Activated naive CD4-positive, alpha-beta T cell treated with anti-CD3 and anti-CD28 coated beads, Interleukin-2, amount 50 U/mL, for 16 hours (primary cell): Measurements from ENCODE around the gene MOSPD2.

Experiments used
- DNase-seq: peaks from one replicate; pipeline ENCODE4 v3.0.0-alpha.2; 2020

MOSPD2 gene

DNA sequence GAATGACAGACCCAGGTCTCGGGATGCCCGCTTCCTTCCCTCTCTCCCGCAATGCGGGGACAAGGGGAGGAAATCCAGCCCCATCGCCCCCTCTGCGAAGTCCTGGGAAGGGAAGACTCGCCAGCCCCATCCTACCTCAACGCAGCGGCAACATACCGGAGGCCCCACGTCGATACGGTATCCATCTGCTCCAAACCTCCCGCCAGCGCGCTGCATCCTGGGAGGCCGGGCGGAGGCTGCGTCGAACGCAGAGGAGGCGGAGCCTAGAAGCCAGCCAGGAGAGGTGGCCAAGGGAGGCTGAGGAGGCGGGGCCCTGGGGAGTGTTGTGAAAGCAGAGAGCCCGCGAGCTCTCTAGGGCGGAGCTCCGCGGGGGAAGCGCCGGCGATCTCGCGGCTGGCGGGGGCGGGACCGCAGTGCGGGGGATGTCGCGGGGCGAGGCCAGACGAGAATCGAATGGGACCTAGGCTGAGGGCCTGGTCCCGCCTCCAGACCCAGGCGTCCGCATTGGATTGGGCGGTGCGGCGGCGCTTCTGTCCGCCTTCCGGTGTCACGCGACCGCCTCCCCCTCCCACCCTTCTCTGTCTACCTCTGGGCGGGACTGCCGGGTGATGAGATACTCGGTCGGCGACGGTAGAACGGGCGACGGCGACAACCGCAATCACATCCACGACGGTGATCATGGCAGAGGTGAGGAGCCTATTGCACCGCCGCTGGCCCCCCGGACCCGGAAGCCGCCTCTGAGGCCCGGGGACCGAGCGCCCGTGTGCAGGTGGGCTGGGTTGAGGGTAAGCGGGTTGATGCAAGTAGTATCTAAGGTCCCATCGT is at the start of gene MOSPD2, which contains the start of gene FANCB:
Gene MOSPD2 (plus strand): TSS at position 571 of the 825 bp plus-strand sequence. CDS start 108 bp downstream, at position 679.
Gene FANCB (minus strand): TSS at position 219 of the 825 bp plus-strand sequence. CDS start 7,559 bp downstream, outside the sequence.
- peak; percentile 96 for DNase-seq

DNA sequence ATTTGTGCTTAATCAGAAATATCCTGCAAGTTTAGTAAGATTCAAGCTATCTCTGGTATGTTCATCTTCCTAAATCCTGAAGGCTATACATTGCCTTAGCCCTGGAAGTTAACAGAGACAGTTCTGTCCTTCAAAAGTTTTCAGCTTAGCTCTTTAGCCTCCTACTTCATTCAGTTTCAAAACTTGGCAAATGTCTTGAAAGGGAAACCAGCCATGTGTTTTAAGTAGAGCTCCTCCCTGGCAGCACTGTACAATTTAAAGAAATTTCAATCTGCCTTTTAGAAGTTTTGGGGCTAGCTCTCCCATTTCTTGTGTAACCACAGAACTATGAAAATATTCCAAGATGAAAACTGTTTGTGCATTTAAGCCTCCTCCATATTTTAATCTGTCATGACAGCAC is 47.4 kb upstream of the MOSPD2 start:
- no peak for DNase-seq

DNA sequence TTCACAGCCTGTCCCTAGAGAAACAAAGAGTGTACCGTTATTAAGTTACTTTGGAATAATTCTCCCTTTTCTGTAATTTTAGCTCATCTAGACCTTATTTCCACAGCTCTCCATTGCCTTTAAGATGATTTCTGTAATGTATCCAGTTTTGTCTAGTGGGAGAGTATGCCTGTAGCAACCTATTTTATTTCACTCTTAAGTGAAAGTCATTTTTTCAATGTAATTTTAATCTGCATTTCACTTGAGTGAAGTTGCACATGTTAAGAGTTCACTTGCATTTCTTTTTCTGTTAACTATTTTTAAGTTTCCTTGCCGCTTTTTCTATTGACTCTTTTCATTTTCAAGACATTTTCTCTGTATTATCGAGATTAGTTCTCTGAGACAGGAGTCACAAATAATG is 46.9 kb upstream of the MOSPD2 start:
- DNase-seq: no peak

DNA sequence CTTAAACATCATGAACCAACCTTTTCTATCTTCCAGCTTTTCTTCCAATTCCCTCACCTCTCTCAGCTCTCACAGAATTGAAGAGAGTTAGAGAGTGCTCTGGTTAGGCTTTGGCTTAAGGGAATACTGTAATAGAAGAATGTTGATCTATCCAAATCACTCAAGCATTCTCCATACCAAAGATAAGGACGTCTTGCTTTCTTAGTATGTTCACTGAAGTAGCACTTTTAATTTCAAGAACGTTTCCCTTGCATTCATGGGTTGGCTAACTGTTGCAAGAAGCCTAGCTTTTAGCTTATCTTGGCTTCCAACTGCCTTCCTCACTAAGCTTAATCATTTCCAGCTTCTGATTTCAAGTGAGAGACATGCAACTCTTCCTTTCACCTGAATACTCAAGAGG is 43.6 kb upstream of the MOSPD2 start:
- DNase-seq: no peak

DNA sequence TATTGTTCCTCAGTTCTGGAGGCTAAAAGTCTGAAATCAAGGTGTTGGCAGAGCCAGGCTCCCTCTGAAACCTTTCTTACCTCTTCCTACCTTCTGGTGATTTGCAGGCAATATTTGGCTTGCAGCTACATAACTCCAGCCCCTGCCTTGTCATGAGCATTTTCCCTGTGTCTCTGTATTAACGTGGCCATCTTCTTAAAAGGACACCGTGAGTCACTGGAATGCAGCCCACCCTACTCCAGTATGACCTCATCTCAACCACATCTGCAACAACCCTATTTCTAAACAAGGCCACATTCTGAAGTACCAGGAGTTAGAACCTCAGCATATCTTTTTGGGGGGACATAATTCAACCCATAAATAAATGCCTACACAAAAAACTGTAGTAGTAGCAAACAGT is 41.1 kb upstream of the MOSPD2 start:
- no peak for DNase-seq

DNA sequence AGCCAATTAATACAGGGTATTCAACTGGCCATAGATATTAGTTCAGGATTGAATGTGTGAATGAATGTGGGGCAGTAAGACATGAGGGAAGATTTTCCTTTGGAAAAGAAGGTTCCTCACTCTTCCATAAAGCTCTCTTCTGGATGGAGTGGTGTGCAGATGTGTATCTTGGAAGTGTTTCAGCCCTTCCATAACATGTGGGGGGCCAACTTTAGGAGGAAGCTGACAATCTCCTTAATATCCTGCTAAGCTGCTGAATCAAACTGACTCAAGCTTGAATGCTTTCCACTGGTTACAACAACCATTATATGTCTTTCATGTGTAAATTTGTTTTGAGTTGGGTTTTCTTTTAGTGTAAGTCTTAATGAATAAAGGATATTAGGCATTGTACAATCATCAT is 40.6 kb upstream of the MOSPD2 start:
- DNase-seq: no peak

DNA sequence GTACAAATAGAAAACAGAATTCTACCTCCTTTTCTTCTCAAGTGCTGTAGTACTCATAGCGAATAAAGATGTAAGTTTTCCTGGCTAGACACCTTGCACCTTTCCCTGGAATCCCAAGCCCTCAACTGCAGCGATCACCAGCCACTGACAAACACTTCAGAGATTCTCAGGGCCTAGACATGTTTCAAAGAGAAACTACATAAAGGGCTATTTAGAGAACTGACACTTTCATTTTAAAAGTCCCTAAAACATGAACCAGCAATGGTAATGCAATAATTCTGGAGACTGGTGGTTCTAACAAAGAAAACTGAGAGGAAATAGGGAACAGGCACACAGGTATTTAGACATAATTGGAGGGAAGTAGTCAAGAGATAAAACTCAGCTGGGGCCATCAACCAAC is 36.1 kb upstream of the MOSPD2 start:
- no peak for DNase-seq

DNA sequence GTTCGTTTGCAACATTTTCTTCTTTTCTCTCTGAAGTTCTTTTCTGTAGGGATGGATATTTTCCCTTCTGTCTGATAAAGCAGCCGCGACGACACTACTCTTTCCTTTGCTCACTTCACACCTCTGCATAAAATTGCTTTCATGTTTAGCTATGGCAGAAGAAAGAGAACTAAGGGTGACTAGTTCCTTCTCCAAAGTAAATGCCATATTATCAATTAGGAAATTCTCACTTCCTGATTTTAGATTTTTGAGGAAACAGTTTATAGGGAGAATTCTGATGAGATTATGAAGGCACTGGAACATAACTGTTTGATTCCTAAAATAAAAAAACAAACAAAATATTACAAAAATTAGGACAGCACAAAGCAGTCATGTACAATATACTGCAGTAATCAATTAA is 29.6 kb upstream of the MOSPD2 start:
- DNase-seq: no peak

DNA sequence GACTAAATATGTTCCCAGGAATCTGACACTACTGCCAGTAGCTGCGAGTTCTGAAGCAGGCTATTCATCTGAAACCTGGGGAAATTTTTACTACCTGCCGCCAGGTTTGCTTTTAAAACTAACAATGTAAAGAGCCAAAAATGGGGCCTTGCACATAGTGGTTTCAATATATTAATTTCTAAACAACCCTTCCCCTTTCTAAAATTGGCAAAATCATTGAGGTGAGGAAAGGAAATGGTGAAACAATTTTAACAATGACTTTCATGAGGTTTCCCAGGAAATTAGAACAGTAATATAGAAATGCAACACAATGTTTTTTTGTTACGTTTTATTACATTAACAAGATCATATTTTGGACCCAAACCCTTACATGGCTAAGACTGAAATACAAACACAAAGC is 21.7 kb upstream of the MOSPD2 start:
- DNase-seq: no peak

DNA sequence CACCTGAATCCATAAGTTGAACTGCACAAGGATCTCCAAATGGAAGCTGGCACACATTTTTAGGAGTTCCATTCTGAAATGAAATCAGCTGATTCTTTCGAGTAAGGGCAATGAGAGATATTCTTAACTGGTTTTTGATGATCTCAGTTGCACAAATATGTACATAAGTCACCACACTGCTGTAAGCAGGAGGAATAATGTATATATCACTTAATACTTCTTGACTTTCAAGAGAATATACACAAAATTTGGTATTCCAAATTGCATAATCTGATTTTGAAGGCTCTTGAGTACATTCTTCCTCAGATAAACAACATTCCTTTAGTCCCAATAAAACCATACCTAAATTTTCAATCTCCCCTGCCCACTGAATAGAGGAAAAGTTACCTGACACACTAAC is 8.6 kb upstream of the MOSPD2 start:
- DNase-seq: no peak

DNA sequence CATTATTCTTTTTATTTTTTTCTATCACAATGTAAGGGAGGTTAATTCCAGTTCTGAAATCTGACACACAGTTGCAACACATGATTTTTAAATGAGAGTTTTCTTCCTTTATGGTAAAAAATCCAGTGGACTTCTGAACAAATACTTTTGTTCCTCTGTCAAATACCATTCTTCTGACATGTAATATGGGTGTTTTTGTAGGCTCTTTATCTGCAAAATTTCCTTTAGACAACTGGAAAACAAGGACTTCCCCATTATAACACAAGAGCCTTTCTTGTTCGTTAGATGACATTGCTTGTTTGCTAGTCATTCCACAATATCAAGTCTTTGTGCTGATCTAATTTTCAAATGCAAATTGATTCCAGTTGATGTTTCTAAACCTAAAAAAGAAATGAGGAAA is 8.0 kb upstream of the MOSPD2 start:
- DNase-seq: no peak

DNA sequence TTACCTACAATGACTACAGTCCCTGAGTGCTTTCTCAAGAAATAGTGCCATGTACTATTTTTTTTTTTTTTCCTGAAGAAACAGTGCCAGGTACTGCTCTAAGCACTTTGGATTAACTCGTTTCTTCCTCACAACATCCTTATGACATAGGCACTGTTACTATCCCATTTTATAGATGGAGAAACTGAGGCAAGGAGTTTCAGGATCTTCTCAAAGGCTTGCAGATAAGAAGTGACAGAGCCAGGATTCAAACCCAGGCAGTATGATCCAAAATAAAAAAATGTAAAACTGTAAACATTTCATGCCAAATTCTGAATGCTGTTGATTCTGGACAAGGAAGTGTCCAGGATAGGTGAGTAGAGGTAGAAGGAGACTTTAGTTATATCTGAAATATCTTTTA is 1.5 kb upstream of the MOSPD2 start:
- DNase-seq: no peak

DNA sequence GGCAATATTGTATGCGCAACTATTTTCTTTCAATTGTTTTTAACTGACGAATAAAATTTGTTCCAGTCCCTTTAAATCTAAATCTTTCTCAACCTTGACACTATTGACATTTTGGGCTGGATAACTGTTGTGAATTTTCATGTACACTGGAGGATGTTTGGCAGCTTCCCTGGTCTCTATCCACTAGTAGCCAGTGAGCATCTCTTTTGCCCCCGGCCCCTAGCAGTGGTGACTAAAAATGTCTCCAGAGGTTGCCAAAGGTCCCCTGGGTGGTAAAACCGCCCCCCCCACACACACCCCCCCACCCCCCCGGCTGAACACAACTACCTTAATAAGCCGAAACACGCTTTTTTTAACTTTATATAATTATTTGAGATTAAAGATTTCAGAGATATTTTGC is 866 bp upstream of the MOSPD2 start:
- DNase-seq: no peak

DNA sequence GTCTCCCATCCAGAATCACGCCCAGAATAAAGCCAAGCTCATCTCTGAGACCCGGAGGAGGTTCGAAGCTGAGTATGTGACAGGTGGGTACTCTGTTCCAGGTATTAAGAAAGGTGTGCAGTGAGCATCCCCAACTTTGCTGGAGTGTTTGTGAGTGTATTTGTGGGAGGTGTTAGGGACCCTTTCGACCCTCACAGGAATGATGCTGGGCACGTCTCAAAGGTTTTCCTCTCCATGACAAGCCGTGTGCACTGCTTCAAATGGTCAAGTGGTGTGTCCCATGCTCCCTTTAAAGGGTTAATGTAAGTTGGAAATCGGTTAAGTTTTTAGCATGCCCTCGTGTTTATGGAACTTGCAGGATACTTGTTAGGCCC is 442 bp downstream of the MOSPD2 start:
- no peak for DNase-seq

DNA sequence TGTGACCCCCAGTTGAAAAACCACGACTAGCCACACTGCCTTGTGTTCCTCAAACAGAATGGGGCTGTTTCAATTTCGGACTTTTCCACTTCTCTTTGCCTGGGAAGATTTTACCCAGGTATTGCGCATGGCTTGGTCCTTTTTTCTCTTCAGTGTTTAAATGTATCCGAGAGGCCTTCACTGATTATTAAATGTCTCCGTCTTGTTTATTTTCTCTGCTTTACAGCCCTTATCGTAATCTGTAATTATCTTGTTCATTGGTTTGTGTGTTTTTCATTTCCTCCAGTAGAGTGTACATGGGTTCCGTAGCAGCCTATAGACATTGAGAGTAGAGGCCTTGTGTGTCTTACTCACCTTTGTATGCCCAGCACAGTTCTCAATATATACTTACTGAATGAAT is 2.4 kb downstream of the MOSPD2 start:
- DNase-seq: no peak

DNA sequence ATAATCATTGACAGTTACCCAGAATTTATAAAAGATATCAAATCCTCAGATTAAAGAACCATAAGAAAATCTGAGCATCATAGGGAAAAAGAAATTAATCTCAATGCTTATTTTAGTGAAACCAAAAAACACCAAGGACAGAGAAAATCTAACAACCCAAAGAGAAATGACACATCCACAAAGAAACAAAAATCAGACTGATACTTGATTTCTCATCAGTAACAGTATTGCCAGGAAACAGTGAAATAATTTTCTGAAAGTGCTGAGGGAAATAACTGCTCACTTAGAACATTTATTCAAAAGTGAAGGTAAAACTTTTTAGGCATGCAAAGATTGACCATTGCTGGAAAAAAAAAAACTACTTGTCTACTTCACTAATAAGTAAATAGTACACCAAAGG is 10.6 kb downstream of the MOSPD2 start:
- DNase-seq: no peak

DNA sequence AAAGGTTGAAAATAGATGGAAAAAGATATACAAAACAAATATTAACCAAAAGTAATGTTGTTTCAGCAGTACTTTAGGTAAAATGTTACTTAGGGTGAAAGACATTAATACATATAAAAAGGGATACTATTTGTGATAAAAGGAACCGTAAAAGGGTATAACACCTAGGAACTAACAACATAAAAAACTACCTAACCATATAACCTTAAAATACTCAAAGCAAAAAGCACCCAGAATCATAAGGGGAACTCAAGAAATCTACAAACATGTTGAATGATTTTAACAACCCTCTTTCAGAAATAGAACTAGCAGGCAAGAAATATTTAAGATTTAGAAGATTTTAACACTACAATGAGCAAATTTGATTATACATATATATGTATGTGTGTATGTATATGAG is 11.5 kb downstream of the MOSPD2 start:
- no peak for DNase-seq

DNA sequence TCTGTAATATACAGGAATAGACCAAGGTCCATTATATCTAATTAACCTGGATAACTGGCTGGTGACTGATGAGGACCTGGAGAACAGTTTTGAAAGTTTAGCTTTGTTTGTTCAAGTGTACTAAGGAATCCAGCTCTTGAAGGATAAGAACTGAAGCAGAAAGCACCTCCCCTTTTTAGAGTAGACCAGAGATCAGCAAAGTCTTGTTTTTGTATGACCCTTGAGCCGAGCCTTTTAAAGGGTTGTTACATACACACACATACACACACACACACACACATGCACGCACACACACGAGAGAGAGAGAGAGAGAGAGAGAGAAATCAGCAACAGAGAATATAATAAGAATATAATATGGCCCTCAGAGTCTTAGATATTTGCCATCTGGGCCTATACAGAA is 13.0 kb downstream of the MOSPD2 start:
- DNase-seq: no peak

DNA sequence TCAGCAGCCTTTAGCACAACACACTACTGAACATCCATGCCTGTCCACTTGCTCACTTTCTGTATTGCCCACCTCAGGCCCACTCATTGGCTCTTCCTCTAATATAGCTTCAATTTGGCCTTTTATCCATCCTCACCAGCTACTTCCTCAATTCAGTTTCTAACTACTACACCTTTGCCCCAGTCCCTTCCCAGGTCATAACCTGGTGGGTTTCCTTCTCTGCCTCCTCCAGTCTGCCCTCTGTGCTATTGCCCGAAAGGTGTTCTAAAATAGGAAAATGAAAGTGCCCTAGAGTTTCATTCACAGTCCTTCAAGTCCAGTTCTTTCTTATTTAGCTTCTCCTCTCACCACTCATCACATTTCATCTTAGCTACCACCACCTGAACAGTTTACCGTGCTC is 23.1 kb downstream of the MOSPD2 start:
- no peak for DNase-seq

DNA sequence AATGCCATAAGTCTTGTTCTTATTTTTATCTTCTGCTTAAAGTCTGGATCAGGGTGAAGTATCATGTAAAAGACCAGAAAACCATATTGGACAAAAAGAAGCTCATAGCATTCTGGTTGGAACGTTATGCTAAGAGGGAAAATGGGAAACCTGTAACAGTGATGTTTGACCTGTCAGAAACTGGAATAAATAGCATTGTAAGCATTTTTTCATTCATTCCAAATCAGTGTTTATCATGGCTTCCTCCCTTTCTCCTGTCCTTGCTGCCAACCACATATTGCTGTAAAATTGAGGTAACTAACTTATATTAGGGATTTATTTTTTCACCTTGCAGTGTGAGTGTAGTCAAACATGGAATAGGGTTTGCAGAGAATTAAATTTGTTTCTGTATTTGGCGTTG is 23.8 kb downstream of the MOSPD2 start:
- no peak for DNase-seq

DNA sequence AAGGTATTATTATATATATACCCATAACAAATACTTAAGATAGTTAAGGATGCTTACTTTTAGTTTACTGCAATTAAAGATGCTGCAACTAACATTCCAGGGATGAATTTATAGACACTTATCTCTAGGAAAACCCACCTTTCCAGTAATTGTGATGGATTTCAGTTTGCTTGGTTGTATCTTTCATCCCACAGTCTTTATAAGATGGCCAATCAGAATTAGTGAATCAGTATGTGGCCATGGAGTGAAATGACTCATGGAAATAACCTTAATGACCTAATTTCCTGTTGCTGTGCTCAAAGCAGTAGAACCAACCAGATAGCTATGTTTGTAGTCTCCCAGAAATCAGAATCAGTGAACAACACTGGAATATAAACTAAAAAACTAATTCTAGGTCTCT is 26.4 kb downstream of the MOSPD2 start:
- no peak for DNase-seq

DNA sequence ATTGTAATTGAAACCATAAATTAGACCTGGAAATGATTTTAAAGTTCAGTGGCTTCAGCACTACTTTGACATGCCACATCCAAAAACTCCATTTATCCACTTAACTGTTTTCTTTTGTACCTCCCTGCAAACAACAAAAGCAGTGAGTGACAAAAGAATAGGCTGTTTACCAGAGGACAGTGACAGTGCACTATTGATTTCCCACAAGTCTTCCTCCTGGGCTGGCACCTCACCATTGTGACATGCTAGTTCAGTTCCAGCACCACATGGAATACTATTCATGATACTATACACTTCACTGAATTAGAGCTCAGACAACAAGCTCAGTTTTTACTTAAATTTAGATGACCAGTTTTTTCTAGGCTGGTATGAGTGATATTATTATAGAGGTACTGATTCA is 29.3 kb downstream of the MOSPD2 start:
- DNase-seq: no peak

DNA sequence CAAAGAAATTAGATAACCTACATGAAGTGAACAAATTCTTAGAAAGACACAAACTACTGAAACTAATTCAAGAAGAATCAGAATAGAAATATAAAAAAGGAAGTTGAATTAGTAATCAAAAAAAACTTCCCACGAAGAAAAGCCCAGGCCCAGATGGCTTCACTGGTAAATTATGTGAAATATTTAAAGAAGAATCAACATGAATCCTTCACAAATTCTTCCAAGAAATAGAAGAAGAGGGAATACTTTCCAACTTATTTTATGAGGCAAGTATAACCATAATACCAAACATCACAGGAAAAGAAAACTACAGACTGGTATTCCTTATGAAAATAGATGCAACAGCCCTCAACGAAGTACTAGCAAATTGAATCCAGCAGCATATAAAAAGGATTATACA is 30.7 kb downstream of the MOSPD2 start:
- DNase-seq: no peak

DNA sequence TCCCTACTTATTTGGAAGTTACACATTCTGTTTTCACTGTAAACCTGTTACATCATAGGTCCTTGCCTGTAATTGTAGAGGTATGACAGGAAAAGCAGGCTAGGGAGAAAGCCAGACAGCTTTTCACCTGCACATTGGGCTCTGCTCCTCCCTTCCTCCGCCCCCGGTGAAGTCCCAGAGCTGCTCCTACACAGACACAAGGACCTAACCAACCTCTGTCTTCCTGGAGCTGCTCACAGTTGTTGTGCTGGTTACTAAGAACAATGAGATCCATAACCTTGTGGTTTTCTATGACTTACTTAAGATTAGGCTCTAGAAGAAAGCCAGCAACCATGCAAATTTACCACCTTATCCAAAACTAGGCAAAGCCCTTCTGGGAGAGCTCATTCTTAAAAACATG is 40.0 kb downstream of the MOSPD2 start:
- DNase-seq: no peak

DNA sequence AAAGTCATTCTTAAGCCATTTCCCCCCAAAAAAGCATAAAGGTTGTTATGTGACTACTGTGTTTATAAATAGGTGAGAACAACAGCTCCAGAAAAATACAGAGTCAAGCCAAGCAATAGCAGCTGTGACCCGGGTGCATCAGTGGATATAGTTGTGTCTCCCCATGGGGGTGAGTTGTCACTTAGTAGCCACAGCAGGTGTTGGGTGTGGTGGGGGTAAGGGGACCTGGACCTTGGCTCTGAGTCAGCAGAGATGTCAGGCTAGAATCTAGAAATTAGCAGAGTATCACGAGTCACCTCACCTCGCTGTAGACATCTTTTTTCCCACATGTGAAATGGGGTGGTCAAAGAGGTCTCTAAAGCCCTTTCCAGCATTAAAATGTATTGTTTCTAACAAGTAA is 42.4 kb downstream of the MOSPD2 start:
- no peak for DNase-seq
